Liver (tissue), 9 donors: ENCODE data around the gene MYO10. TPM values are rescaled to one million over a fixed set of nuclear protein-coding genes. Genes with fewer than 3 reads are reported as not detected.

ENCODE experiments used
- DNase-seq: peaks from one replicate; pipeline ENCODE4 v3.0.0-alpha.2; 2017; ENCODE audit warnings: low spot score
- H3K27ac ChIP-seq, 2 donors: one replicate each; pipeline ENCODE4 v1.7.0; 2013; ENCODE audit warnings: inconsistent platforms in 2 of 2, low read length in 2 of 2, control low read depth in 1 of 2, low read depth in 1 of 2, mild to moderate bottlenecking in 1 of 2
- H3K27me3 ChIP-seq, 4 donors: one replicate each; pipeline versions ENCODE4 v1.6.1 to v1.7.0; 2013; ENCODE audit warnings: low read length in 3 of 4, inconsistent platforms in 1 of 4, mild to moderate bottlenecking in 1 of 4, moderate library complexity in 1 of 4; ENCODE audit not compliant: control insufficient read depth in 4 of 4, insufficient read depth in 4 of 4
- H3K36me3 ChIP-seq, 4 donors: one replicate each; pipeline versions ENCODE4 v1.6.1 to v1.7.0; 2013; ENCODE audit warnings: low read length in 3 of 4, mild to moderate bottlenecking in 3 of 4, low read depth in 1 of 4, moderate library complexity in 1 of 4; ENCODE audit not compliant: control insufficient read depth in 4 of 4, insufficient read depth in 3 of 4
- H3K4me1 ChIP-seq, 4 donors: one replicate each; pipeline versions ENCODE4 v1.6.1 to v1.7.0; 2013; ENCODE audit warnings: low read length in 3 of 4, mild to moderate bottlenecking in 3 of 4, moderate library complexity in 1 of 4; ENCODE audit not compliant: control insufficient read depth in 4 of 4, insufficient read depth in 4 of 4
- H3K4me3 ChIP-seq, 3 donors: one replicate each; pipeline versions ENCODE4 v1.6.1 to v1.7.0; 2013; ENCODE audit warnings: low read length in 3 of 3, control low read depth in 1 of 3, low read depth in 1 of 3, mild to moderate bottlenecking in 1 of 3
- H3K9ac ChIP-seq, 2 donors: one replicate each; pipeline ENCODE4 v1.7.0; 2013; ENCODE audit warnings: low read length in 2 of 2, mild to moderate bottlenecking in 2 of 2, moderate library complexity in 2 of 2, control low read depth in 1 of 2, low read depth in 1 of 2
- H3K9me3 ChIP-seq, 4 donors: one replicate each; pipeline versions ENCODE4 v1.6.1 to v1.7.0; 2013; ENCODE audit warnings: low read length in 3 of 4; ENCODE audit not compliant: control insufficient read depth in 4 of 4
- ATF3 ChIP-seq: IDR thresholded peaks from 2 replicates; pipeline ENCODE4 v1.6.1; 2016; ENCODE audit warnings: antibody characterized with exemption
- EGR1 ChIP-seq, 2 donors: IDR thresholded peaks; 2 replicates each; pipeline ENCODE4 v1.6.1; 2016 to 2018; ENCODE audit warnings: antibody characterized with exemption in 2 of 2, low read depth in 2 of 2
- GABPA ChIP-seq, 2 donors: IDR thresholded peaks in 1 of 2; conservative IDR thresholded peaks in 1 of 2; 2 replicates each; pipeline ENCODE4 v1.6.1; 2016; ENCODE audit warnings: antibody characterized with exemption in 2 of 2, mild to moderate bottlenecking in 1 of 2, moderate library complexity in 1 of 2
- NR2F2 ChIP-seq: IDR thresholded peaks from 2 replicates; pipeline ENCODE4 v1.6.1; 2016; ENCODE audit warnings: antibody characterized with exemption
- REST ChIP-seq: IDR thresholded peaks from 2 replicates; pipeline ENCODE4 v1.6.1; 2016; ENCODE audit warnings: antibody characterized with exemption, mild to moderate bottlenecking
- RXRA ChIP-seq, 2 donors: IDR thresholded peaks; 2 replicates each; pipeline ENCODE4 v1.6.1; 2017 to 2018; ENCODE audit warnings: antibody characterized with exemption in 2 of 2, mild to moderate bottlenecking in 1 of 2
- SP1 ChIP-seq: IDR thresholded peaks from 2 replicates; pipeline ENCODE4 v1.6.1; 2018; ENCODE audit warnings: antibody characterized with exemption, mild to moderate bottlenecking
- YY1 ChIP-seq: IDR thresholded peaks from 2 replicates; pipeline ENCODE4 v1.6.1; 2016; ENCODE audit warnings: antibody characterized with exemption, mild to moderate bottlenecking
- ZBTB33 ChIP-seq: IDR thresholded peaks from 2 replicates; pipeline ENCODE4 v1.6.1; 2016; ENCODE audit warnings: antibody characterized with exemption
- WGBS: extraction: QIAGEN DNeasy Blood & Tissue Kit; methylation state at CpG from one replicate; pipeline ENCODE4 v1.1.7; 2013; 5-methylcytosine and 5-hydroxymethylcytosine counted together
- polyA plus RNA-seq, 2 donors: library from polyadenylated mRNA; stranded (reverse) in 1 of 2; unstranded in 1 of 2; fragments of 200-250 nt in 1 of 2; fragments of >200 nt in 1 of 2; fragmentation: Nextera tagmentation in 1 of 2; extraction: Ambion mirVana in 1 of 2; gene quantifications; one replicate each; pipeline versions ENCODE4 v1.2.1 to v1.2.3, GENCODE V29; 2013 to 2015
- total RNA-seq, 2 donors: library from RNA; depleted of rRNA; stranded (reverse); fragments of >200 nt; gene quantifications; one replicate each; pipeline ENCODE4 v1.2.3, GENCODE V29; 2014
- donor health status: healthy.
- donor health status: healthy.
- donor health status: healthy.
- donor health status: healthy.
- donor health status: healthy.

The MYO10 gene
- total and polyA plus RNA-seq, 4 donors, result 4.3 to 15.3 (median 7.1) TPM

GRCh38 chr5:16712620-16713019 lies 223.5 kb downstream of the MYO10 start (continued):
- TF ChIP-seq REST, result no peak
- no peak for TF ChIP-seq GABPA (IDR thresholded peaks at IDR 0.05 in 1 of 2, conservative IDR thresholded peaks at IDR 0.05 in 1 of 2)

- DNase-seq, result no peak
- whole genome bisulfite sequencing, result 46% methylated on average over 1 of the region's 1 CpG
- Histone ChIP-seq H3K4me1 (no peaks in the 10 kb centered on the region), H3K27me3 (peaks cover 0 to 8% (median under 1%) of the 10 kb centered on the region in 4 donors), H3K36me3 (no peaks in the 10 kb centered on the region), H3K27ac (no peak overlapping the region), H3K9ac (no peak overlapping the region), H3K9me3 (no peaks in the 10 kb centered on the region), H3K4me3 (no peak overlapping the region)
- no peak for TF ChIP-seq NR2F2
- TF ChIP-seq REST, result no peak
- TF ChIP-seq SP1, result no peak
- no peak for TF ChIP-seq ATF3
- no peak for TF ChIP-seq EGR1 (IDR thresholded peaks at IDR 0.05; ENCODE audit: low read depth in 2 of 2)
- TF ChIP-seq RXRA (IDR thresholded peaks at IDR 0.05), result no peak
These were observed 223.9 kb downstream of the MYO10 start for GRCh38 chr5:16712178-16712577.

GRCh38 chr5:16709691-16710433 lies 226.2 kb downstream of the MYO10 start:
- DNase-seq, result no peak
- H3K4me1 ChIP-seq, result no peaks in the 10 kb centered on the region
- no peak overlapping the region for H3K4me3 ChIP-seq
- H3K9ac ChIP-seq, result no peak overlapping the region
- H3K9me3 ChIP-seq, result no peaks in the 10 kb centered on the region
- H3K27ac ChIP-seq, result no peak overlapping the region
- TF ChIP-seq ZBTB33, result no peak
- TF ChIP-seq YY1, result no peak
- no peak for TF ChIP-seq RXRA (IDR thresholded peaks at IDR 0.05)
- no peaks in the 10 kb centered on the region for H3K36me3 ChIP-seq
- 71% methylated on average over 8 of the region's 8 CpGs for WGBS
- H3K27me3 ChIP-seq, result peaks cover 0 to 10% (median under 1%) of the 10 kb centered on the region in 4 donors
